MCF 10A (cell line): ENCODE measurements around the gene CARD11. TPM values are rescaled to one million over a fixed set of nuclear protein-coding genes. Genes with fewer than 3 reads are reported as not detected.

Source experiments
- BruUV-seq: library from RNA; stranded (reverse); fragments of 400-500 nt; replicated peaks from 2 replicates; lab custom pipeline; 2021; lab: Mats Ljungman, UMichigan
- CTCF ChIA-PET: fragments of 300-600 bp; sonication (Branson Sonifier 250); formaldehyde crosslinking; extraction: SDS; loops from one replicate; lab custom pipeline; 2021; ENCODE audit warnings: antibody characterized with exemption, inconsistent platforms; lab: Yijun Ruan, JAX
- POLR2A ChIA-PET: fragments of 300-600, 350-650 bp; sonication (Branson Sonifier 250); formaldehyde crosslinking; extraction: SDS; loops from one replicate; lab custom pipeline; 2020; ENCODE audit warnings: antibody characterized with exemption, inconsistent platforms; lab: Yijun Ruan, JAX
- DNase-seq: peaks from one replicate; pipeline ENCODE4 v3.0.0-alpha.2; 2018; ENCODE audit not compliant: unreplicated experiment
- H3K27ac Mint-ChIP-seq: one replicate; pipeline ENCODE4 v1.8.0; 2022; ENCODE audit warnings: mild to moderate bottlenecking, low read depth, mixed read lengths; ENCODE audit not compliant: unreplicated experiment
- H3K27me3 Mint-ChIP-seq: one replicate; pipeline ENCODE4 v1.8.0; 2022; ENCODE audit warnings: mixed read lengths; ENCODE audit not compliant: insufficient read depth, unreplicated experiment
- H3K36me3 Mint-ChIP-seq: one replicate; pipeline ENCODE4 v1.8.0; 2022; ENCODE audit warnings: mild to moderate bottlenecking, moderate library complexity, mixed read lengths; ENCODE audit not compliant: insufficient read depth, unreplicated experiment
- H3K4me1 Mint-ChIP-seq: one replicate; pipeline ENCODE4 v1.8.0; 2022; ENCODE audit warnings: mixed read lengths; ENCODE audit not compliant: insufficient read depth, unreplicated experiment
- H3K4me3 Mint-ChIP-seq: one replicate; pipeline ENCODE4 v1.8.0; 2022; ENCODE audit warnings: mild to moderate bottlenecking, moderate library complexity, mixed read lengths; ENCODE audit not compliant: unreplicated experiment
- H3K9me3 Mint-ChIP-seq: one replicate; pipeline ENCODE4 v1.8.0; 2022; ENCODE audit warnings: mixed read lengths; ENCODE audit not compliant: unreplicated experiment
- intact Hi-C: fragments of 100-400 bp; cut with micrococcal nuclease; formaldehyde crosslinking; loops from 2 replicates; pipeline ENCODE4 v1.14.1; 2022
- total RNA-seq: library from RNA; stranded (reverse); gene quantifications from 2 replicates; pipeline ENCODE4 v1.2.3, GENCODE V29; 2022
- TF ChIP-seq, protein P1 (sequence below): fragments of 200-600 bp; IDR thresholded peaks from one replicate; pipeline ENCODE4 v1.8.0; 2022; ENCODE audit warnings: antibody characterized with exemption, mild to moderate bottlenecking; ENCODE audit not compliant: unreplicated experiment

CARD11 gene
- total RNA-seq, 1 experiment from 2014 or later = not detected

DNA sequence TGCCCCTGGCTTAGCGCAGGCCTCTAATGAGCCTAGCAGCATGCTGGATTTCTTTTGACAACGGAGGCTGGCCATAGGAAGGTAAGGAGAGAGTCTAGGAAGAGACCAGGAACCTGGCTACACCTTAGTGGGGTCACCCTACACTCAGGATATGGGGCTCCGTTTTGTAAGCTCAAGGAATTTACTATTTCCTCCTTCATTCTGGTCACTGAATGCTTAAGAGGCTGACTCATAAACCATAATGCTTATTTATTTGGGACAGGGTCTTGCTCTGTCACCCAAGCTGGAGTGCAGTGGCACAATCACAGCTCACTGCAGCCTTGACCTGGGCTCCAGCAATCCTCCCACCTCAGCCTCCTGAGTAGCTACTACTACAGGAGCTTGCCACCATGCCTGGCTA lies 38.4 kb downstream of the CARD11 start:
- POLR2A ChIA-PET = no interaction called here
- Mint-ChIP-seq H3K4me1 (no peaks in the 10 kb centered on the region), H3K27me3 (no peaks in the 10 kb centered on the region), H3K4me3 (no peak overlapping the region), H3K9me3 (no peaks in the 10 kb centered on the region), H3K36me3 (no peaks in the 10 kb centered on the region), H3K27ac (no peak overlapping the region)
- CTCF ChIA-PET = no interaction called here
- DNase-seq = no peak
- intact Hi-C loops = no loop called here
- BruUV-seq = no TSS peak
- TF ChIP-seq, protein P1, sequence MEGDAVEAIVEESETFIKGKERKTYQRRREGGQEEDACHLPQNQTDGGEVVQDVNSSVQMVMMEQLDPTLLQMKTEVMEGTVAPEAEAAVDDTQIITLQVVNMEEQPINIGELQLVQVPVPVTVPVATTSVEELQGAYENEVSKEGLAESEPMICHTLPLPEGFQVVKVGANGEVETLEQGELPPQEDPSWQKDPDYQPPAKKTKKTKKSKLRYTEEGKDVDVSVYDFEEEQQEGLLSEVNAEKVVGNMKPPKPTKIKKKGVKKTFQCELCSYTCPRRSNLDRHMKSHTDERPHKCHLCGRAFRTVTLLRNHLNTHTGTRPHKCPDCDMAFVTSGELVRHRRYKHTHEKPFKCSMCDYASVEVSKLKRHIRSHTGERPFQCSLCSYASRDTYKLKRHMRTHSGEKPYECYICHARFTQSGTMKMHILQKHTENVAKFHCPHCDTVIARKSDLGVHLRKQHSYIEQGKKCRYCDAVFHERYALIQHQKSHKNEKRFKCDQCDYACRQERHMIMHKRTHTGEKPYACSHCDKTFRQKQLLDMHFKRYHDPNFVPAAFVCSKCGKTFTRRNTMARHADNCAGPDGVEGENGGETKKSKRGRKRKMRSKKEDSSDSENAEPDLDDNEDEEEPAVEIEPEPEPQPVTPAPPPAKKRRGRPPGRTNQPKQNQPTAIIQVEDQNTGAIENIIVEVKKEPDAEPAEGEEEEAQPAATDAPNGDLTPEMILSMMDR = no peak

DNA sequence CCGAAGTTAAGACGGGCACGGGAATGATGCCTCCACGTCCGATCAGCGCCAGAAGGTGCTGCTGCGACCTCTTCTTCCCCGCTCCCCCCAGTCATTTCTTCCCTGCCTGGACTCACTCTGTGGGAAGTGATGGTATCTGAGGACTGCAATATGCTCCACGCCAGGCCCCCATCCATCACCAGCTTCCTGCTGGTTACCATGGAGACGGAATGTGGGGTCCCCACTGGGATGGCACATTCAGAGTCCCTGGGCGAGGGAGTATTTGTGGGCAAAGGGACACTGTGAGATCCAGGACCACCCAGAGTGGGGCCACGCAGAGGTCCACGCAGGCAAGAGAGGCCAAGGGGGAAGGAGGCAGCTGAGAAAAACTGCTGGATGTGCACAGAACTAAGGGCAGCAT lies 39.7 kb downstream of the CARD11 start:
- ChIA-PET POLR2A (interaction anchor here (0.6 kb wide), 1 partner anchor 264 kb away, joined by 3 read pairs; no protein-coding TSS in a partner anchor), CTCF (no interaction called here)
- no peaks in the 10 kb centered on the region for H3K27me3 Mint-ChIP-seq
- no peaks in the 10 kb centered on the region for H3K9me3 Mint-ChIP-seq
- H3K4me3 Mint-ChIP-seq = no peak overlapping the region
- intact Hi-C loops = no loop called here
- no TSS peak for BruUV-seq
- TF ChIP-seq, protein P1 = no peak
- no peaks in the 10 kb centered on the region for H3K4me1 Mint-ChIP-seq
- no peak overlapping the region for H3K27ac Mint-ChIP-seq
- no peak for DNase-seq
- H3K36me3 Mint-ChIP-seq = no peaks in the 10 kb centered on the region

DNA sequence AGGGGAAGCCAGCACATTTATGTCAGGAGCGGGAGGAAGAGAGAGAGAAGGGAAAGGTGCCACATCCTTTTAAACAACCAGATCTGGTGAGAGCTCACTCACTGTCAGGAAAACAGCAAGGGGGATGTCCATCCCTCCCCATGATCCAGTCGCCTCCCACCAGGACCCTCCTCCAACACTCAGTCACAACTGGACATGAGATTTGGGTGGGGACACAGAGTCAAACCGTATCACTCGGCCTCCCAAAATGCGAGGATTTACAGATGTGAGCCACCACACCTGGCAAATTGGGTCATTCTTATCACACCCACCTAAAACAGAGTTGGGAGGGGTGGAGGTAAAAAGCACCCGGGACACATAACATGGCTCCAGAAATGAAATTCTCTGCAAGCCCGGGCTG lies 41.0 kb downstream of the CARD11 start:
- ChIA-PET POLR2A (no interaction called here), CTCF (interaction anchor here (0.6 kb wide), 2 partner anchors 784 to 1191 kb away, joined by 3 read pairs; no protein-coding TSS in a partner anchor)
- H3K4me3 Mint-ChIP-seq = no peak overlapping the region
- no TSS peak for BruUV-seq
- no peak for DNase-seq
- H3K27me3 Mint-ChIP-seq = no peaks in the 10 kb centered on the region
- TF ChIP-seq, protein P1 = no peak
- no peaks in the 10 kb centered on the region for H3K4me1 Mint-ChIP-seq
- H3K36me3 Mint-ChIP-seq = no peaks in the 10 kb centered on the region
- H3K9me3 Mint-ChIP-seq = no peaks in the 10 kb centered on the region
- no peak overlapping the region for H3K27ac Mint-ChIP-seq
- intact Hi-C loops = no loop called here

DNA sequence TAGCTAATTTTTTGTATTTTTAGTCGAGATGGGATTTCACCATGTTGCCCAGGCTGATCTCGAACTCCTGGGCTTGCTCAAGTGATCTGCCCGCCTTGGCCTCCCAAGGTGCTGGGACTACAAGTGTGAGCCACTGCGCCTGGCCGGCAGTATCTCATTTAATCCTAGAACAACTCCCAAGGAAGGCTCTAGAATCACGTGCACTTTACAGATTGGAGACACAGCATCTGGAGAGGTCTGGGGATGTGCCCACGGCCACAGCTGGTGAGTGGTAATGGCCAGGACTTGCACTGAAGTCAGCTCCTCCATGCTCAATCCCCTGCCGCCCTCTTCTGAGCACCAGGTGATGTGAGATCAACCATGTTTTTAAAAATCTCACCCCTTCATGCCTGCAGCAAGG lies 43.1 kb downstream of the CARD11 start:
- Mint-ChIP-seq H3K27ac (no peak overlapping the region), H3K9me3 (no peaks in the 10 kb centered on the region), H3K4me1 (no peaks in the 10 kb centered on the region), H3K27me3 (no peaks in the 10 kb centered on the region), H3K36me3 (no peaks in the 10 kb centered on the region), H3K4me3 (no peak overlapping the region)
- POLR2A ChIA-PET = interaction anchor here (1.3 kb wide), 1 partner anchor 10 kb away, joined by 3 read pairs; no protein-coding TSS in a partner anchor
- no TSS peak for BruUV-seq
- intact Hi-C loops = no loop called here
- CTCF ChIA-PET = interaction anchor here (0.7 kb wide), 1 partner anchor 135 kb away, joined by 3 read pairs; no protein-coding TSS in a partner anchor
- TF ChIP-seq, protein P1 = no peak
- DNase-seq = no peak
